ENCODE results near the gene PYROXD2.

GRCh38 chr10:98446661-98447221 is 31.8 kb upstream of the PYROXD2 start, which contains the start of gene HPS1:
- TF ChIP-seq CTCF (IDR thresholded peaks at IDR 0.05; ENCODE audit: low read length) = no peak
- no peak for TF ChIP-seq EZH2 (optimal IDR thresholded peaks at IDR 0.05; ENCODE audit: low read depth, low read length)
- TF ChIP-seq EZH2phosphoT487 (IDR thresholded peaks at IDR 0.05; ENCODE audit: low read length) = no peak

Measured in MM.1S (cell line).